Brain microvascular endothelial cell (primary cell): ENCODE measurements around the gene RIMBP2.

Experiments
- DNase-seq: peaks from one replicate; pipeline ENCODE4 v3.0.0-alpha.2; 2020
- H3K27ac ChIP-seq: fragments of 250-450 bp; sonication (Bioruptor Pico); 2 replicates; pipeline ENCODE4 v1.5.1; 2020; ENCODE audit warnings: mild to moderate bottlenecking, moderate library complexity
- H3K27me3 ChIP-seq: fragments of 250-450 bp; sonication (Bioruptor Pico); replicated peaks from 2 replicates; pipeline ENCODE4 v1.5.1; 2020; ENCODE audit warnings: mild to moderate bottlenecking
- H3K36me3 ChIP-seq: fragments of 250-450 bp; sonication (Bioruptor Pico); replicated peaks from 2 replicates; pipeline ENCODE4 v1.5.1; 2020; ENCODE audit warnings: mild to moderate bottlenecking
- H3K4me3 ChIP-seq: 2 replicates; pipeline ENCODE4 v1.5.1; 2011; ENCODE audit warnings: low read depth, mild to moderate bottlenecking, control low read depth, low read length, moderate library complexity
- CTCF ChIP-seq: IDR thresholded peaks from 2 replicates; pipeline ENCODE4 v1.5.1; 2011; ENCODE audit warnings: low read depth, mild to moderate bottlenecking, moderate library complexity, low read length, control low read depth, inconsistent platforms; ENCODE audit errors: missing control alignments
- in situ Hi-C: cut with HindIII; loops from 2 replicates; pipeline ENCODE4 v1.10.0; 2017; ENCODE audit warnings: low sequenced_read_pairs, low pct_ligation_motif_present

The RIMBP2 gene

DNA sequence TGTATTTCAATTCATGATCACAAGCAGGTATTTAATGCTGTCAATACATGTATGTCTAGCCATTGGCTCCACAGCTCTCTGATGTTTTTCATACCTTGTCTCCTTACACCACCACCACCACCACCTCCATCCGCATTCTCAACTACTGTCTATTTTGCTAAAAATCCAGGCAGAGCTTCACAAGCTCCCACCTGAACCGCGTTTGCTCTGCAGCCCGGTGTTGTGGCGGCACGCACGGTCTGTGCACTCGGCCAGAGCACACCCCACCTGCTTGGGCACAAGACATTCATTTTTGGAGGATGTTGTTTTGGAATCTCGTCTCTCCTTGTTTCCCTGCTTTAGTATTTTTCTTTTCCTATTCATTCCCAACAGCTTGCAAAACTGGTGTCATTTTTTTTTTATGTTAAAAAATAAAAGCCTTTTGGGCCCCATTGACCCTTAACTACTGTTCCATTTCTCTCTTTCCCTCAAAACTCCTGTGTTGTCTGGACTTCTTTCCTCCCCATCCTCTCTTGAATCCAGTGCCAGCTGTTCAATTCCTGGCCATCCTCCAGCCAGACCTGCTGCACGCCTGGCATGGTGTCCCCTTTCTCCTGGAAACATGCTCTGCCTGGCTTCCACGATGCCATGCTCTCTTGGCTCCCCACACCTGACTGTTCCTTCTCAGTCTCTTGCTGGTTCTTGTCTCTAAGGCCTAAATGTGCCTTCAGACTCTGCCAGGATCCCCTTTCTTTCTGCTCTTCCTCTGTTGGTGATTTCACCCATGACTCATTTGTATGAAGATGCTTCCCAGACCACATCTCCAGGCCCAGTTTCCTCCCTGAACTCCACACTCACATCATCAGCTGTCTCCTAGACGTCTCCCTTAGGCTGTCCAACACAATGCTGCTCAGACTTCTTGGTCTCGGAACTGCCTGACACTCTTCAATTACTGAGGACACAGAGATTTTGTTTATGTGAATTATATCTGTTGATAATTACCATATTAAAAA, 340.5 kb downstream of the RIMBP2 start:
- TF ChIP-seq CTCF: no peak
- Histone ChIP-seq H3K36me3 (no peaks in the 10 kb centered on the region), H3K27me3 (no peaks in the 10 kb centered on the region), H3K27ac (no peak overlapping the region), H3K4me3 (no peak overlapping the region)
- DNase-seq: no peak
- in situ Hi-C loops: no loop called here

GRCh38 chr12:130374083-130374482, 342.0 kb downstream of the RIMBP2 start:
- TF ChIP-seq CTCF: no peak
- Histone ChIP-seq H3K4me3 (no peak overlapping the region), H3K27me3 (no peaks in the 10 kb centered on the region), H3K27ac (no peak overlapping the region), H3K36me3 (no peaks in the 10 kb centered on the region)
- DNase-seq: no peak
- in situ Hi-C loops: no loop called here

DNA sequence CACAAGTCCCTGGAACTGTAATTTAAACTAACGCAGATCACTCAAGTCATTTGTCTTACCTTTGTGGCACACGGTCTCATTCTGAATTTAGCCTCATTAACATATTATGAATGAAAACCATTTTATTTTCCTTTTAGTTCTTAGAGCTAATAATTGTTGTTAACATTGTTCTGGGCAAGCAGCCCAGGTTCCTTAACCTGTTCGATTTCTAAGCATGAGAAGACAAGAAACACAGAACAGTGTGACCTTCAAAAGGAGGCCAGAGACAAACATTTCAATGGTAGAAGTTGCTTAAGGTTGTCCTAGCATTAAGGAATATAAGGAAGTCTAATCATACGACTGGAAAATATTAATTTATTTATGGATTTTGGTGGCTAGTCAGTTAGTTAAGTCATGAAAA, 343.2 kb downstream of the RIMBP2 start:
- in situ Hi-C loops: no loop called here
- no peaks in the 10 kb centered on the region for H3K36me3 ChIP-seq
- DNase-seq: no peak
- no peak for TF ChIP-seq CTCF
- no peak overlapping the region for H3K4me3 ChIP-seq
- no peak overlapping the region for H3K27ac ChIP-seq
- no peaks in the 10 kb centered on the region for H3K27me3 ChIP-seq

- DNase-seq: no peak
- in situ Hi-C loops: no loop called here
- Histone ChIP-seq H3K36me3 (no peaks in the 10 kb centered on the region), H3K4me3 (no peak overlapping the region), H3K27me3 (no peaks in the 10 kb centered on the region), H3K27ac (no peak overlapping the region)
- no peak for TF ChIP-seq CTCF
These were observed 344.8 kb downstream of the RIMBP2 start for GRCh38 chr12:130371296-130371695.

GRCh38 chr12:130369816-130370215, 346.3 kb downstream of the RIMBP2 start:
- Histone ChIP-seq H3K27ac (no peak overlapping the region), H3K4me3 (no peak overlapping the region), H3K36me3 (no peaks in the 10 kb centered on the region), H3K27me3 (no peaks in the 10 kb centered on the region)
- no peak for DNase-seq
- in situ Hi-C loops: no loop called here
- TF ChIP-seq CTCF: no peak
